CD8-positive, alpha-beta memory T cell (primary cell): ENCODE results near the gene NADSYN1. TPM values are rescaled to one million over a fixed set of nuclear protein-coding genes. Genes with fewer than 3 reads are reported as not detected.

Experiments
- CTCF ChIA-PET: fragments of 350-600 bp; sonication (Branson Sonifier 250); formaldehyde crosslinking; loops from one replicate; lab custom pipeline; 2021; ENCODE audit warnings: antibody characterized with exemption; lab: Charles Lee
- POLR2A ChIA-PET: fragments of 350-600 bp; sonication (Branson Sonifier 250); formaldehyde crosslinking; loops from one replicate; lab custom pipeline; 2021; ENCODE audit warnings: antibody characterized with exemption; lab: Charles Lee
- DNase-seq, 5 donors: peaks; one replicate each; pipeline versions ENCODE4 v3.0.0 to v3.0.0-alpha.2; 2020 to 2022; ENCODE audit warnings: mixed read lengths in 1 of 5
- H3K27ac ChIP-seq: one replicate; pipeline ENCODE4 v1.7.0; 2013; ENCODE audit warnings: low read depth, mild to moderate bottlenecking, low read length, moderate library complexity
- H3K27me3 ChIP-seq: 2 replicates; pipeline ENCODE4 v1.7.0; 2013; ENCODE audit warnings: low read length, mild to moderate bottlenecking; ENCODE audit not compliant: insufficient read depth, poor library complexity, severe bottlenecking
- H3K36me3 ChIP-seq: 2 replicates; pipeline ENCODE4 v1.7.0; 2013; ENCODE audit warnings: mild to moderate bottlenecking, low read length, moderate library complexity; ENCODE audit not compliant: insufficient read depth
- H3K4me1 ChIP-seq: 2 replicates; pipeline ENCODE4 v1.7.0; 2013; ENCODE audit warnings: mild to moderate bottlenecking, low read length, moderate library complexity; ENCODE audit not compliant: insufficient read depth
- H3K4me3 ChIP-seq: 2 replicates; pipeline ENCODE4 v1.7.0; 2013; ENCODE audit warnings: mild to moderate bottlenecking, low read length
- H3K9me3 ChIP-seq: 2 replicates; pipeline ENCODE4 v1.7.0; 2013; ENCODE audit warnings: mild to moderate bottlenecking, low read length
- H3K27ac Mint-ChIP-seq, 8 donors: one replicate each; pipeline ENCODE4 v1.8.0; 2020 to 2021; ENCODE audit warnings: mixed read lengths in 8 of 8, mild to moderate bottlenecking in 6 of 8, inconsistent platforms in 3 of 8, moderate library complexity in 3 of 8
- H3K27me3 Mint-ChIP-seq, 2 donors: one replicate each; pipeline ENCODE4 v1.8.0; 2020 to 2021; ENCODE audit warnings: mixed read lengths in 2 of 2, mild to moderate bottlenecking in 1 of 2, moderate library complexity in 1 of 2
- H3K36me3 Mint-ChIP-seq, 3 donors: one replicate each; pipeline ENCODE4 v1.8.0; 2020 to 2021; ENCODE audit warnings: mixed read lengths in 3 of 3, inconsistent platforms in 1 of 3, mild to moderate bottlenecking in 1 of 3
- H3K4me1 Mint-ChIP-seq, 3 donors: one replicate each; pipeline ENCODE4 v1.8.0; 2020 to 2021; ENCODE audit warnings: mixed read lengths in 3 of 3, inconsistent platforms in 1 of 3, mild to moderate bottlenecking in 1 of 3
- H3K4me3 Mint-ChIP-seq, 7 donors: one replicate each; pipeline ENCODE4 v1.8.0; 2020 to 2021; ENCODE audit warnings: mixed read lengths in 7 of 7, mild to moderate bottlenecking in 6 of 7, moderate library complexity in 4 of 7, inconsistent platforms in 2 of 7
- H3K9me3 Mint-ChIP-seq, 5 donors: one replicate each; pipeline ENCODE4 v1.8.0; 2020 to 2022; ENCODE audit warnings: mixed read lengths in 5 of 5, mild to moderate bottlenecking in 3 of 5, moderate library complexity in 2 of 5, inconsistent platforms in 1 of 5
- polyA plus RNA-seq: library from polyadenylated mRNA; unstranded; fragments of 300-500 nt; fragmentation: Illumina TruSeq; gene quantifications from one replicate; pipeline ENCODE4 v1.2.3, GENCODE V29; 2021
- total RNA-seq, 2 experiments: library from RNA; stranded (reverse); gene quantifications; one replicate each; pipeline ENCODE4 v1.2.3, GENCODE V29; 2021

The NADSYN1 gene
- total and polyA plus RNA-seq, 3 experiments from 2014 or later: 43.6 to 62.5 (median 60.3) TPM

- Histone ChIP-seq H3K27ac (no peak overlapping the region), H3K4me3 (no peak overlapping the region), H3K27me3 (no peaks in the 10 kb centered on the region), H3K36me3 (no peaks in the 10 kb centered on the region), H3K9me3 (no peaks in the 10 kb centered on the region), H3K4me1 (no peaks in the 10 kb centered on the region)
- Mint-ChIP-seq H3K27ac (no peak overlapping the region), H3K4me1 (no peaks in the 10 kb centered on the region), H3K27me3 (peaks cover 2 to 4% of the 10 kb centered on the region in 2 donors), H3K4me3 (no peak overlapping the region), H3K36me3 (peaks cover 0 to 6% (median 2%) of the 10 kb centered on the region in 3 donors), H3K9me3 (no peaks in the 10 kb centered on the region)
- DNase-seq: no peak
- ChIA-PET POLR2A (no interaction called here), CTCF (no interaction called here)
These were observed 23.3 kb upstream of the NADSYN1 start for GRCh38 chr11:71429701-71430100.

- no peaks in the 10 kb centered on the region for H3K9me3 Mint-ChIP-seq
- Histone ChIP-seq H3K4me3 (no peak overlapping the region), H3K9me3 (no peaks in the 10 kb centered on the region), H3K36me3 (no peaks in the 10 kb centered on the region), H3K27me3 (no peaks in the 10 kb centered on the region), H3K4me1 (no peaks in the 10 kb centered on the region), H3K27ac (no peak overlapping the region)
- no peak for DNase-seq
- H3K27ac Mint-ChIP-seq: no peak overlapping the region
- CTCF ChIA-PET: no interaction called here
- POLR2A ChIA-PET: no interaction called here
- peaks cover 2 to 4% of the 10 kb centered on the region in 2 donors for H3K27me3 Mint-ChIP-seq
- H3K4me3 Mint-ChIP-seq: no peak overlapping the region
- H3K4me1 Mint-ChIP-seq: no peaks in the 10 kb centered on the region
- peaks cover 0 to 10% (median 2%) of the 10 kb centered on the region in 3 donors for H3K36me3 Mint-ChIP-seq
These were observed 22.8 kb upstream of the NADSYN1 start for GRCh38 chr11:71430166-71430565.

GRCh38 chr11:71431271-71431670 is 21.7 kb upstream of the NADSYN1 start:
- H3K36me3 Mint-ChIP-seq: peaks cover 0 to 19% (median 4%) of the 10 kb centered on the region in 3 donors
- Histone ChIP-seq H3K4me1 (no peaks in the 10 kb centered on the region), H3K9me3 (no peaks in the 10 kb centered on the region), H3K36me3 (no peaks in the 10 kb centered on the region), H3K27me3 (no peaks in the 10 kb centered on the region), H3K4me3 (no peak overlapping the region), H3K27ac (no peak overlapping the region)
- ChIA-PET POLR2A (no interaction called here), CTCF (no interaction called here)
- H3K9me3 Mint-ChIP-seq: no peaks in the 10 kb centered on the region
- peaks cover 2 to 4% of the 10 kb centered on the region in 2 donors for H3K27me3 Mint-ChIP-seq
- H3K4me1 Mint-ChIP-seq: no peaks in the 10 kb centered on the region
- no peak overlapping the region for H3K4me3 Mint-ChIP-seq
- H3K27ac Mint-ChIP-seq: no peak overlapping the region
- DNase-seq: no peak

GRCh38 chr11:71432761-71433647 is 20.0 kb upstream of the NADSYN1 start:
- peaks cover 2 to 4% of the 10 kb centered on the region in 2 donors for H3K27me3 Mint-ChIP-seq
- ChIA-PET POLR2A (no interaction called here), CTCF (no interaction called here)
- H3K27ac Mint-ChIP-seq: peak overlapping the region in 1 of 8 donors; percentile 17
- Histone ChIP-seq H3K4me3 (no peak overlapping the region), H3K9me3 (no peaks in the 10 kb centered on the region), H3K36me3 (no peaks in the 10 kb centered on the region), H3K4me1 (no peaks in the 10 kb centered on the region), H3K27ac (no peak overlapping the region), H3K27me3 (no peaks in the 10 kb centered on the region)
- no peaks in the 10 kb centered on the region for H3K4me1 Mint-ChIP-seq
- H3K9me3 Mint-ChIP-seq: no peaks in the 10 kb centered on the region
- no peak overlapping the region for H3K4me3 Mint-ChIP-seq
- DNase-seq: no peak
- peaks cover 0 to 28% (median 4%) of the 10 kb centered on the region in 3 donors for H3K36me3 Mint-ChIP-seq

- H3K9me3 ChIP-seq: no peaks in the 10 kb centered on the region
- no peak overlapping the region for H3K4me3 ChIP-seq
- DNase-seq: no peak
- H3K4me1 Mint-ChIP-seq: no peaks in the 10 kb centered on the region
- no peaks in the 10 kb centered on the region for H3K4me1 ChIP-seq
- peaks cover 0 to 36% (median 6%) of the 10 kb centered on the region in 3 donors for H3K36me3 Mint-ChIP-seq
- no peaks in the 10 kb centered on the region for H3K36me3 ChIP-seq
- ChIA-PET CTCF (no interaction called here), POLR2A (no interaction called here)
- H3K9me3 Mint-ChIP-seq: no peaks in the 10 kb centered on the region
- no peak overlapping the region for H3K27ac ChIP-seq
- no peaks in the 10 kb centered on the region for H3K27me3 ChIP-seq
- no peak overlapping the region for H3K27ac Mint-ChIP-seq
- peaks cover 2 to 4% of the 10 kb centered on the region in 2 donors for H3K27me3 Mint-ChIP-seq
- H3K4me3 Mint-ChIP-seq: no peak overlapping the region
These were observed 19.2 kb upstream of the NADSYN1 start for GRCh38 chr11:71433648-71434450.

- H3K9me3 ChIP-seq: no peaks in the 10 kb centered on the region
- ChIA-PET POLR2A (no interaction called here), CTCF (no interaction called here)
- H3K27ac ChIP-seq: no peak overlapping the region
- H3K27me3 ChIP-seq: no peaks in the 10 kb centered on the region
- Mint-ChIP-seq H3K27me3 (no peaks in the 10 kb centered on the region), H3K9me3 (no peaks in the 10 kb centered on the region), H3K4me1 (no peaks in the 10 kb centered on the region), H3K36me3 (peaks cover 0 to 44% (median 6%) of the 10 kb centered on the region in 3 donors), H3K4me3 (no peak overlapping the region), H3K27ac (no peak overlapping the region)
- H3K36me3 ChIP-seq: peaks cover 4% of the 10 kb centered on the region
- H3K4me1 ChIP-seq: no peaks in the 10 kb centered on the region
- DNase-seq: no peak
- no peak overlapping the region for H3K4me3 ChIP-seq
These were observed 18.4 kb upstream of the NADSYN1 start for GRCh38 chr11:71434576-71435130.

- no peaks in the 10 kb centered on the region for H3K9me3 Mint-ChIP-seq
- POLR2A ChIA-PET: no interaction called here
- no peaks in the 10 kb centered on the region for H3K27me3 Mint-ChIP-seq
These were observed 17.6 kb upstream of the NADSYN1 start for GRCh38 chr11:71435278-71435951.

More at GRCh38 chr11:71435278-71435951, 17.6 kb upstream of the NADSYN1 start:
- CTCF ChIA-PET: no interaction called here
- H3K9me3 ChIP-seq: no peaks in the 10 kb centered on the region
- H3K4me3 Mint-ChIP-seq: no peak overlapping the region
- no peak overlapping the region for H3K27ac Mint-ChIP-seq
- peaks cover 0 to 52% (median 10%) of the 10 kb centered on the region in 3 donors for H3K36me3 Mint-ChIP-seq
- no peak for DNase-seq
- H3K4me3 ChIP-seq: no peak overlapping the region
- no peak overlapping the region for H3K27ac ChIP-seq
- H3K27me3 ChIP-seq: no peaks in the 10 kb centered on the region
- no peaks in the 10 kb centered on the region for H3K4me1 ChIP-seq
- H3K36me3 ChIP-seq: peaks cover 11% of the 10 kb centered on the region
- H3K4me1 Mint-ChIP-seq: no peaks in the 10 kb centered on the region
